Naive thymus-derived CD4-positive, alpha-beta T cell (primary cell): Measurements from ENCODE around the gene DUSP6. TPM values are rescaled to one million over a fixed set of nuclear protein-coding genes. Genes with fewer than 3 reads are reported as not detected.

ENCODE experiments used
- ATAC-seq: fragments of 150-1000 bp; cut with Tn5 transposase; 2 replicates; pipeline ENCODE4 v1.10.0; 2021; ENCODE audit warnings: mild to moderate bottlenecking, moderate library complexity
- CTCF ChIA-PET: fragments of 350-600 bp; sonication (Branson Sonifier 250); formaldehyde crosslinking; loops from one replicate; lab custom pipeline; 2021; ENCODE audit warnings: antibody characterized with exemption; lab: Charles Lee
- POLR2A ChIA-PET: fragments of 350-600 bp; sonication (Branson Sonifier 250); formaldehyde crosslinking; loops from one replicate; lab custom pipeline; 2021; ENCODE audit warnings: antibody characterized with exemption, inconsistent platforms; lab: Charles Lee
- DNase-seq, 9 donors: peaks; one replicate each; pipeline versions ENCODE4 v3.0.0 to v3.0.0-alpha.2; 2020 to 2022; ENCODE audit warnings: mixed read lengths in 1 of 9
- H3K27ac ChIP-seq: one replicate; pipeline ENCODE4 v1.7.0; 2013; ENCODE audit warnings: mild to moderate bottlenecking, low read depth, low read length, moderate library complexity
- H3K27me3 ChIP-seq, 2 donors: one replicate each; pipeline ENCODE4 v1.7.0; 2013; ENCODE audit warnings: low read length in 2 of 2, mild to moderate bottlenecking in 2 of 2, moderate library complexity in 2 of 2; ENCODE audit not compliant: control insufficient read depth in 2 of 2, insufficient read depth in 2 of 2
- H3K36me3 ChIP-seq, 3 experiments: 1 replicate in 2 of 3; 2 replicates in 1 of 3; pipeline ENCODE4 v1.7.0; 2013; ENCODE audit warnings: low read length in 3 of 3, mild to moderate bottlenecking in 3 of 3, moderate library complexity in 1 of 3; ENCODE audit not compliant: insufficient read depth in 3 of 3, control insufficient read depth in 2 of 3
- H3K4me1 ChIP-seq, 2 donors: one replicate each; pipeline ENCODE4 v1.7.0; 2013; ENCODE audit warnings: low read length in 2 of 2, mild to moderate bottlenecking in 2 of 2, moderate library complexity in 1 of 2; ENCODE audit not compliant: control insufficient read depth in 2 of 2, insufficient read depth in 2 of 2
- H3K4me3 ChIP-seq: 2 replicates; pipeline ENCODE4 v1.7.0; 2013; ENCODE audit warnings: mild to moderate bottlenecking, low read length
- H3K9me3 ChIP-seq, 3 experiments: 1 replicate in 2 of 3; 2 replicates in 1 of 3; pipeline ENCODE4 v1.7.0; 2013; ENCODE audit warnings: low read length in 3 of 3; ENCODE audit not compliant: control insufficient read depth in 2 of 3
- H3K27ac Mint-ChIP-seq, 9 donors: one replicate each; pipeline ENCODE4 v1.8.0; 2020 to 2022; ENCODE audit warnings: mixed read lengths in 9 of 9, mild to moderate bottlenecking in 8 of 9, moderate library complexity in 5 of 9, inconsistent platforms in 2 of 9
- H3K27me3 Mint-ChIP-seq, 5 donors: one replicate each; pipeline ENCODE4 v1.8.0; 2021 to 2022; ENCODE audit warnings: mixed read lengths in 5 of 5, mild to moderate bottlenecking in 1 of 5
- H3K36me3 Mint-ChIP-seq, 5 donors: one replicate each; pipeline ENCODE4 v1.8.0; 2020 to 2022; ENCODE audit warnings: mixed read lengths in 5 of 5, mild to moderate bottlenecking in 3 of 5, inconsistent platforms in 1 of 5
- H3K4me1 Mint-ChIP-seq, 7 donors: one replicate each; pipeline ENCODE4 v1.8.0; 2020 to 2022; ENCODE audit warnings: mixed read lengths in 7 of 7, mild to moderate bottlenecking in 3 of 7, inconsistent platforms in 1 of 7
- H3K4me3 Mint-ChIP-seq, 10 donors: one replicate each; pipeline ENCODE4 v1.8.0; 2020 to 2022; ENCODE audit warnings: mild to moderate bottlenecking in 10 of 10, mixed read lengths in 10 of 10, moderate library complexity in 6 of 10, inconsistent platforms in 2 of 10
- H3K9me3 Mint-ChIP-seq, 11 donors: one replicate each; pipeline ENCODE4 v1.8.0; 2020 to 2022; ENCODE audit warnings: mixed read lengths in 11 of 11, mild to moderate bottlenecking in 4 of 11, inconsistent platforms in 1 of 11, moderate library complexity in 1 of 11
- intact Hi-C, 2 donors: fragments of 100-400 bp; cut with micrococcal nuclease; formaldehyde crosslinking; loops; one replicate each; pipeline ENCODE4 v1.15.1; 2023
- polyA plus RNA-seq, 2 donors: library from polyadenylated mRNA; unstranded; fragments of 300-500 nt; fragmentation: Illumina TruSeq; gene quantifications; one replicate each; pipeline ENCODE4 v1.2.3, GENCODE V29; 2021
- total RNA-seq, 6 experiments: library from RNA in 5 of 6; stranded (reverse) in 5 of 6; gene quantifications; 1 replicate in 5 of 6; 2 replicates in 1 of 6; pipeline ENCODE4 v1.2.3 and lab custom pipeline; 2021 to 2026

The DUSP6 gene
- total and polyA plus RNA-seq, 7 experiments from 2014 or later: 0.45 to 225 (median 2.8) TPM

GRCh38 chr12:89345830-89346740 lies 6.2 kb downstream of the DUSP6 start:
- Mint-ChIP-seq H3K36me3 (peaks cover 0 to 49% (median 0%) of the 10 kb centered on the region in 5 donors), H3K4me1 (peaks cover 21 to 71% (median 37%) of the 10 kb centered on the region in 7 donors), H3K9me3 (peaks cover 0 to 3% (median 0%) of the 10 kb centered on the region in 11 donors), H3K27ac (peak overlapping the region in 2 of 9 donors; percentile 53 to 83), H3K27me3 (no peaks in the 10 kb centered on the region), H3K4me3 (peak overlapping the region in 9 of 10 donors; percentile 1 to 98 (median 38))
- ChIA-PET CTCF (interaction anchor here (1.0 kb wide), 1 partner anchor 9 kb away, joined by 3 read pairs; no protein-coding TSS in a partner anchor), POLR2A (interaction anchor here (1.2 kb wide), 1 partner anchor 8 kb away, joined by 3 read pairs; no protein-coding TSS in a partner anchor)
- peak overlapping the region; percentile 4 for H3K4me3 ChIP-seq
- no peaks in the 10 kb centered on the region for H3K36me3 ChIP-seq
- no peaks in the 10 kb centered on the region for H3K27me3 ChIP-seq
- DNase-seq (peak in 2 of 9 donors; percentile 7 to 27), ATAC-seq (peak; percentile 79)
- intact Hi-C loops: loop anchor here in 1 of 2 donors (1.0 kb wide), 2 partner anchors 12 to 101 kb away; no protein-coding TSS in a partner anchor
- no peak overlapping the region for H3K27ac ChIP-seq
- H3K4me1 ChIP-seq: peaks cover 26 to 42% of the 10 kb centered on the region in 2 donors
- H3K9me3 ChIP-seq: no peaks in the 10 kb centered on the region

GRCh38 chr12:89345376-89345775 lies 6.9 kb downstream of the DUSP6 start:
- Mint-ChIP-seq H3K4me1 (peaks cover 14 to 69% (median 31%) of the 10 kb centered on the region in 7 donors), H3K27ac (no peak overlapping the region), H3K36me3 (peaks cover 0 to 43% (median 0%) of the 10 kb centered on the region in 5 donors), H3K27me3 (no peaks in the 10 kb centered on the region), H3K9me3 (peaks cover 0 to 3% (median 0%) of the 10 kb centered on the region in 11 donors), H3K4me3 (peak overlapping the region in 1 of 10 donors; percentile 30)
- H3K27me3 ChIP-seq: no peaks in the 10 kb centered on the region
- H3K27ac ChIP-seq: no peak overlapping the region
- CTCF ChIA-PET: interaction anchor here (0.9 to 1.0 kb wide), 2 partner anchors 9 to 117 kb away, joined by 3 read pairs; no protein-coding TSS in a partner anchor
- no peak for ATAC-seq
- POLR2A ChIA-PET: interaction anchor here (1.2 kb wide), 1 partner anchor 9 kb away, joined by 3 read pairs; no protein-coding TSS in a partner anchor
- no peaks in the 10 kb centered on the region for H3K36me3 ChIP-seq
- H3K4me3 ChIP-seq: no peak overlapping the region
- peaks cover 21 to 35% of the 10 kb centered on the region in 2 donors for H3K4me1 ChIP-seq
- DNase-seq: no peak
- intact Hi-C loops: no loop called here
- H3K9me3 ChIP-seq: no peaks in the 10 kb centered on the region

DNA sequence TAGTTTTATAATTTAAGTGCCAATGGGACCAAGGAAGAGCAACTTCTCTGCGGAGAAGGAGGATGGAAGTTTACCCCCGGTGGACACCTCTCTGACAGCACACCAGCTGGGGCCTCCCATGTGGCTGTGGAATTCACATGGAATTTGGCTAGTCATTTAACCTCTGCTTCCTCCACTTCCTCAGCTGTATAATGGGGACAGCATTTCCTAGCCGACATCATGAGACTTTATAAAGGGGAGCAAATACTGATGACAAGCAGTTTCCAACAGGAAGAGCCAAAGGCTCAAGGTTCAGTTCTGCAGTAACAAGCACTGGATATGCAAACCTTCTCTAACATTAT lies 7.5 kb downstream of the DUSP6 start:
- no peaks in the 10 kb centered on the region for H3K27me3 Mint-ChIP-seq
- CTCF ChIA-PET: interaction anchor here (0.9 kb wide), 1 partner anchor 117 kb away, joined by 3 read pairs; no protein-coding TSS in a partner anchor
- no peak overlapping the region for H3K27ac Mint-ChIP-seq
- Histone ChIP-seq H3K27ac (no peak overlapping the region), H3K27me3 (no peaks in the 10 kb centered on the region), H3K4me3 (no peak overlapping the region), H3K36me3 (no peaks in the 10 kb centered on the region), H3K4me1 (peaks cover 16 to 32% of the 10 kb centered on the region in 2 donors), H3K9me3 (no peaks in the 10 kb centered on the region)
- POLR2A ChIA-PET: no interaction called here
- no peak for ATAC-seq
- no peak overlapping the region for H3K4me3 Mint-ChIP-seq
- H3K4me1 Mint-ChIP-seq: peaks cover 13 to 63% (median 26%) of the 10 kb centered on the region in 7 donors
- peaks cover 0 to 38% (median 0%) of the 10 kb centered on the region in 5 donors for H3K36me3 Mint-ChIP-seq
- intact Hi-C loops: no loop called here
- DNase-seq: no peak
- H3K9me3 Mint-ChIP-seq: peaks cover 0 to 3% (median 0%) of the 10 kb centered on the region in 11 donors

DNA sequence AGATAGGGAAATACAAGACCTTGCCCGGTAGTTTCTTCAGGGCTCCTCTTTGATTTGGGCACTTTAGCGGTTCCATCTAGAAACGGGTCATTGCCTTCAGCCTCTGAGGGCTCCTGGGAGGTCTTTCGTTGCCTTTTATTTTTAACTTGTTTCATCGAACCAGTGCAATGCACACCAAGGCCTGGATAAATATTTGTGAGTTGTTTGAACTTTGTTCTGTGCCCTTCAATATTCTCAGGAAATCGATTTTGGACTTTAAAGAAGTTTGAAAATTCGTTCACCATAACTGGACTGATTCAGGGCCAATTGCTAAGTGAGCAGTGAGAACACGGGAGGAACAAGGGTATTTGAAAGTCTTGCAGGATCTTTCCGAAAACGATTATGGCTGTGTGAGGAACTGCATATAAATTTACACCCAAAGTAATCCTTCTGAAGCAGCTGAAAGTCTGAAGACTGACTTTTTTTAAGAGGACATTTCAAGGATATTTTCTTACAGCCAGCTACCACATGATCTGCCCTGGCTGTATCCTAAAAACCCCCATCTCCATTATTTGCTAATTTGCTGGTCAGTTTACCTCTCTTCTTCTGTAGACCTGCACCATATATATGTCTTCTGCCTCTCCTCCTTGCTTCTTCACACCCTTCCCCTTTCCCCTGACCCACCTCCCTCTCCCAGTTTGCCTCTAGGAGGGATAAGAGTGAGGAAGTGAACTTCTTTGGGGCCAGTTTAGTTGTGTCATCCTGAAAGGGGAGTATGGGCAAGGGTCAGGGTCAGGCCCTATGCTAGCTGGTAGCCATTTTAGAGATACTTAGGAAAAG lies 8.0 kb downstream of the DUSP6 start:
- intact Hi-C loops: no loop called here

DNA sequence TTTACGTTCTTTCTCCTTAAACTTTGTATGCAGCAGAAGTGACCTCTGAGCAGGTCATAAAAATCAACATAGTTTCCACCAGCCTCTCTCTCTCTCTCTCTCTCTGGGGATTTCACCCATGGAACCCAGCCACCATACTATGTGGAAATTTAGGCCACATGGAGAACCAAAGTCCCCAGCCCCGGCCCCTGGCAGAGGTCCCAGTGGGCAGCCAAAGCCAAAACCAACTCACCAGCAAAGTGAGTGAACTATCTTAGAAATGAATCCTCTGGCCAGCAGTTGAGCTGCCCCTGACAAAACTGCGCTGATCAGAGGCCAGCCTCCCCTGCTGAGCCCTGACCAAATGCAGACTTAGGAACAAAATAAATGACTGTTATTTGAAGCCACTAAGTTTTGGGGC lies 9.2 kb downstream of the DUSP6 start:
- H3K4me1 Mint-ChIP-seq: peaks cover 13 to 47% (median 25%) of the 10 kb centered on the region in 7 donors
- H3K4me1 ChIP-seq: peaks cover 14 to 23% of the 10 kb centered on the region in 2 donors
- no peaks in the 10 kb centered on the region for H3K36me3 ChIP-seq
- DNase-seq (no peak), ATAC-seq (no peak)
- H3K27me3 ChIP-seq: no peaks in the 10 kb centered on the region
- H3K4me3 Mint-ChIP-seq: no peak overlapping the region
- POLR2A ChIA-PET: no interaction called here
- intact Hi-C loops: no loop called here
- no peaks in the 10 kb centered on the region for H3K27me3 Mint-ChIP-seq
- H3K9me3 Mint-ChIP-seq: peaks cover 0 to 3% (median 0%) of the 10 kb centered on the region in 11 donors
- no peak overlapping the region for H3K4me3 ChIP-seq
- no peak overlapping the region for H3K27ac ChIP-seq
- peaks cover 0 to 24% (median 0%) of the 10 kb centered on the region in 5 donors for H3K36me3 Mint-ChIP-seq
- CTCF ChIA-PET: no interaction called here
- no peak overlapping the region for H3K27ac Mint-ChIP-seq
- no peaks in the 10 kb centered on the region for H3K9me3 ChIP-seq

More for the DNA sequence above, 8.0 kb downstream of the DUSP6 start:
- Histone ChIP-seq H3K4me3 (no peak overlapping the region), H3K9me3 (no peaks in the 10 kb centered on the region), H3K27me3 (no peaks in the 10 kb centered on the region), H3K36me3 (no peaks in the 10 kb centered on the region), H3K27ac (no peak overlapping the region), H3K4me1 (peaks cover 14 to 28% of the 10 kb centered on the region in 2 donors)
- Mint-ChIP-seq H3K9me3 (peaks cover 0 to 3% (median 0%) of the 10 kb centered on the region in 11 donors), H3K27ac (peak overlapping the region in 1 of 9 donors; percentile 30), H3K36me3 (peaks cover 0 to 34% (median 0%) of the 10 kb centered on the region in 5 donors), H3K4me1 (peaks cover 13 to 59% (median 26%) of the 10 kb centered on the region in 7 donors), H3K27me3 (no peaks in the 10 kb centered on the region), H3K4me3 (no peak overlapping the region)
- ChIA-PET CTCF (no interaction called here), POLR2A (no interaction called here)
- DNase-seq (no peak), ATAC-seq (no peak)

- Histone ChIP-seq H3K36me3 (no peaks in the 10 kb centered on the region), H3K4me3 (no peak overlapping the region), H3K9me3 (no peaks in the 10 kb centered on the region), H3K27me3 (no peaks in the 10 kb centered on the region), H3K4me1 (peaks cover 2 to 10% of the 10 kb centered on the region in 2 donors), H3K27ac (no peak overlapping the region)
- H3K4me3 Mint-ChIP-seq: no peak overlapping the region
- ChIA-PET POLR2A (no interaction called here), CTCF (no interaction called here)
- DNase-seq: no peak
- peaks cover 0 to 27% (median 7%) of the 10 kb centered on the region in 7 donors for H3K4me1 Mint-ChIP-seq
- intact Hi-C loops: no loop called here
- H3K36me3 Mint-ChIP-seq: peaks cover 0 to 13% (median 0%) of the 10 kb centered on the region in 5 donors
- no peak overlapping the region for H3K27ac Mint-ChIP-seq
- no peaks in the 10 kb centered on the region for H3K27me3 Mint-ChIP-seq
- no peak for ATAC-seq
- H3K9me3 Mint-ChIP-seq: peaks cover 0 to 4% (median 0%) of the 10 kb centered on the region in 11 donors
These were observed 11.4 kb downstream of the DUSP6 start for GRCh38 chr12:89340861-89341260.
